OCI-LY3 (cell line): ENCODE results near the gene DLG1.

ENCODE experiments used
- H2AFZ ChIP-seq: fragments of 200-600, 300-600 bp; shearing (Covaris generic); 2 replicates; pipeline ENCODE4 v1.6.0; 2014; ENCODE audit warnings: antibody characterized with exemption, low read depth, low read length
- H3K27ac ChIP-seq: fragments of 200-600, 300-600 bp; sonication (generic); 2 replicates; pipeline ENCODE4 v1.5.1; 2014; ENCODE audit warnings: mild to moderate bottlenecking, low read length, moderate library complexity, mixed read lengths
- H3K27me3 ChIP-seq: fragments of 200-600, 300-600 bp; sonication (generic); 2 replicates; pipeline ENCODE4 v1.6.1; 2014; ENCODE audit warnings: low read depth, low read length, mixed read lengths
- H3K36me3 ChIP-seq: fragments of 200-600, 300-600 bp; sonication (generic); replicated peaks from 2 replicates; pipeline ENCODE3; 2014; ENCODE audit warnings: low read depth, low read length, mixed read lengths
- H3K4me1 ChIP-seq: fragments of 300-600, 200-600 bp; sonication (generic); 2 replicates; pipeline ENCODE4 v1.6.1; 2014; ENCODE audit warnings: low read length, mixed read lengths
- H3K4me2 ChIP-seq: fragments of 200-600, 300-600 bp; sonication (generic); 2 replicates; pipeline ENCODE4 v1.6.1; 2014; ENCODE audit warnings: low read length, mixed read lengths
- H3K4me3 ChIP-seq: fragments of 300-600, 200-600 bp; sonication (generic); 2 replicates; pipeline ENCODE4 v1.5.1; 2014; ENCODE audit warnings: antibody characterized with exemption, mild to moderate bottlenecking, low read length, moderate library complexity
- H3K79me2 ChIP-seq: fragments of 300-600, 200-600 bp; shearing (Covaris generic); 2 replicates; pipeline ENCODE4 v1.6.1; 2014; ENCODE audit warnings: mild to moderate bottlenecking, low read length, mixed read lengths
- H3K9ac ChIP-seq: fragments of 300-600, 200-600 bp; shearing (Covaris generic); 2 replicates; pipeline ENCODE4 v1.6.0; 2014; ENCODE audit warnings: mild to moderate bottlenecking, low read length, moderate library complexity
- H3K9me3 ChIP-seq: fragments of 200-600, 300-600 bp; shearing (Covaris generic); 2 replicates; pipeline ENCODE4 v1.6.1; 2014; ENCODE audit warnings: low read length, mixed read lengths; ENCODE audit not compliant: insufficient read depth
- H4K20me1 ChIP-seq: fragments of 200-600, 300-600 bp; sonication (generic); 2 replicates; pipeline ENCODE4 v1.6.1; 2016; ENCODE audit warnings: low read length, mixed read lengths; ENCODE audit not compliant: insufficient read depth
- EZH2phosphoT487 ChIP-seq: fragments of 200-600 bp; shearing (Covaris generic); IDR thresholded peaks from 2 replicates; pipeline ENCODE4 v1.6.1; 2018; ENCODE audit warnings: antibody characterized with exemption, mixed run types, low read depth
- TF ChIP-seq, protein P1 (sequence below): fragments of 200-600, 300-600 bp; sonication (generic); IDR thresholded peaks from 2 replicates; pipeline ENCODE4 v1.5.1; 2014; ENCODE audit warnings: antibody characterized with exemption, low read length, low read depth

Gene DLG1

DNA sequence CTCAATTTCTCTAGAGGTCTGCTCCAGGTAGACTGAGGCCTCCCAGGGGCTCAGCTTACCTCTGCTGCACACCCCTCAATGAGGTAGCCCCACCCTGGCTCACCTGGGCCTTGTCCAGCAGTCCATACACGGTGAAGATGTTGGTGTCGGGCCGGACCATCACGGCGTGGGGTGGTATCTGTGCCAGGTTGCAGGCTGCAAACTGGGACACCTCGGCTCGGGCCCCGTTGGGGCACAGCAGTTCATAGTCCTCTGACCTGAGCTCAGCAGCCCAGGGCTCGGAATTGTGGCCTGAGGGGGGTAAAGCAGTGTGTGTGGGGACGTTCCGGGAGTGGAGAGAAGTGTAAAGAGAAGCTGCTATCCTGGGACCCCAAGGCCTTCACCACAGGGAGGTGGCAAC, 292.0 kb downstream of the DLG1 start:
- Histone ChIP-seq H2AFZ (no peak overlapping the region), H4K20me1 (no peaks in the 10 kb centered on the region), H3K4me2 (no peak overlapping the region), H3K4me1 (peaks cover 20% of the 10 kb centered on the region), H3K79me2 (no peaks in the 10 kb centered on the region), H3K27ac (no peak overlapping the region), H3K4me3 (no peak overlapping the region), H3K9ac (no peak overlapping the region), H3K9me3 (no peaks in the 10 kb centered on the region), H3K36me3 (no peaks in the 10 kb centered on the region), H3K27me3 (no peaks in the 10 kb centered on the region)
- TF ChIP-seq EZH2phosphoT487 = no peak
- TF ChIP-seq, protein P1, sequence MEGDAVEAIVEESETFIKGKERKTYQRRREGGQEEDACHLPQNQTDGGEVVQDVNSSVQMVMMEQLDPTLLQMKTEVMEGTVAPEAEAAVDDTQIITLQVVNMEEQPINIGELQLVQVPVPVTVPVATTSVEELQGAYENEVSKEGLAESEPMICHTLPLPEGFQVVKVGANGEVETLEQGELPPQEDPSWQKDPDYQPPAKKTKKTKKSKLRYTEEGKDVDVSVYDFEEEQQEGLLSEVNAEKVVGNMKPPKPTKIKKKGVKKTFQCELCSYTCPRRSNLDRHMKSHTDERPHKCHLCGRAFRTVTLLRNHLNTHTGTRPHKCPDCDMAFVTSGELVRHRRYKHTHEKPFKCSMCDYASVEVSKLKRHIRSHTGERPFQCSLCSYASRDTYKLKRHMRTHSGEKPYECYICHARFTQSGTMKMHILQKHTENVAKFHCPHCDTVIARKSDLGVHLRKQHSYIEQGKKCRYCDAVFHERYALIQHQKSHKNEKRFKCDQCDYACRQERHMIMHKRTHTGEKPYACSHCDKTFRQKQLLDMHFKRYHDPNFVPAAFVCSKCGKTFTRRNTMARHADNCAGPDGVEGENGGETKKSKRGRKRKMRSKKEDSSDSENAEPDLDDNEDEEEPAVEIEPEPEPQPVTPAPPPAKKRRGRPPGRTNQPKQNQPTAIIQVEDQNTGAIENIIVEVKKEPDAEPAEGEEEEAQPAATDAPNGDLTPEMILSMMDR = no peak

DNA sequence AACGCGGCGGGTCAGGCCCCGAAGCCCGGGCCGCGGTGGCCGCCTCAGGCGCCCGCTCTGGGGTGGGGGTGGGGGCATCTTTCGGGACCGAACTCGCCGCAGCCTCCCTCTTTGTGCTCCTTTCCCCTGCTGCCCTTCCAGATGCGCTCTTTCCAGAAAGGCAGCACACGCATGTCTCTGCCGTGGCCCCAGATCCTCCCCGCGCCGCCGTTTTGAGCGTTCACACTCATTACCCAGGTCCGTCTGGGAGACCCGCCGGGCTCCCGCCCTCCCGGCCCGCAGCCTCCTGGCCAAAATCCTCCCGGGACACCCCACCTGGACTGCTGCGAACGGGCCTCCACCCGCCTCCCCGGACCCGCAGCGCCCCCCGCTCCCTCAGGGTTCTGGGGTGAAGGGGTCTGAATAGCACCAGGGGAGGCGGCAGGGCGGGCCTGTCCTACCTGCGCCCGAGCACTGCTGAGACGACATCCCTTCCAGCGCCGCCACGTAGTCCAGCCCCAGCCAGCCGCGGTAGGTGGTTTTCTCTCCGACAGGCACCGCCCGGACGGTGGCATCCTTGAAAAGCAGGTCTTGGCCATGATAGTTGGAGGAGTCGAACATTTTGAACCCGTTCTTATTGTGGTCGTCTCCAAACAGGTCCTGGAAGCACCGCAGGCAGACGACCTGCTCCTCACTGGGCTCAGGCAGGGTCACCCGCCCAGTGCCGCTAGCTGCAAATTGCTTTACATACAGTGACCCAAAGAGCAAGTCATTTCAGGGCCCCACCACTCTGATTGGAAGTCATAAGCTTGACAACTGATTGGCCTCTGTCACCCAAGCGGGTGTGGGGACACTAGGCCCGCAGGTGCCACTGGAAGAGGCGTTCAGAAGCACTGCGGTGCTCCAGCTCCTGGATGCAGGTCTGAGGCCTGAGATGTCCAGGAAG, 294.7 kb downstream of the DLG1 start:
- H3K27ac ChIP-seq = peak overlapping the region; percentile 64
- no peaks in the 10 kb centered on the region for H4K20me1 ChIP-seq
- H3K4me3 ChIP-seq = peak overlapping the region; percentile 82
- no peak overlapping the region; the same call in 1 of the 2 replicates for H2AFZ ChIP-seq
- H3K36me3 ChIP-seq = no peaks in the 10 kb centered on the region
- H3K9me3 ChIP-seq = no peaks in the 10 kb centered on the region
- TF ChIP-seq EZH2phosphoT487 = no peak
- TF ChIP-seq, protein P1 = no peak
- no peaks in the 10 kb centered on the region for H3K27me3 ChIP-seq
- H3K4me1 ChIP-seq = peaks cover 30% of the 10 kb centered on the region
- H3K9ac ChIP-seq = peak overlapping the region; percentile 92
- H3K79me2 ChIP-seq = no peaks in the 10 kb centered on the region
- peak overlapping the region; percentile 80 for H3K4me2 ChIP-seq

DNA sequence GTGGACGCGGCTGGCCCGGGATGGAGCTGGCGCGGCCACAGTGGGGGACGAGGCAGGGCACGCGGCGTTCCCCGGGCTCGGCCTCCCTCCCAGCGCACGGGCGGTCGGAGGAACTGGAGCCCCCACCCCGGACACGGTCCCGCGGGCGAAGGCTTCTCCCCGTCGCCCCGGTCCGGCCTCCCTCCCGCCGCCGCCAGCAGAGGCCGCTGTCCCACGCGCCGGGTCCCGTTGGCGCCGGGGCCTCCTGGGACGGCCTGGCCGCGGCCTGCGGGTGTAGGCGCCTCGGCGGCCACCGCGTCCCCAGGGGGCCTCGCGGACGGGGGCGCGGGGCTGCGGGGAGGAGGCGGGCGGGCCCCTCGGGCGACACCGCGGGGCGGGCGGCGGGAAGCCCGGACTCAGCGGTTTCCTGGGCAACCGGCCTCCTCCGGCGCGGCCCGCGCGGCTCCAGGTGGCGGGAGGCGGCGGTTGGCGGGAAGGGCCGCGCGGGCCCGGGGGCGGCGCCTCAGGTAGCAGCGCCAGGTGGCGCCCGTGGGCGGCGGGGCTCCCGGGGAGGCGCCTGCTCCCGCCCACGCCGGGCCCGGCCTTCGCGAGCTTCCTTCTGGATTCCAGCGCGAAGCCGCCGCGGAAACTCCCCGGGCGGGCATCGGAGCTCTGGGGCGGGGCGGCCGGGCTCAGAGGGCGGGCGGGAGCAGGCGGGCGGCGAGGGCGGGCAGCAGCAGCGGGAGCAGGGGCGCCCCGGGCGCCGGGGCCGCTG, 295.5 kb downstream of the DLG1 start:
- H3K4me1 ChIP-seq = peaks cover 30% of the 10 kb centered on the region
- peak overlapping the region; percentile 82 for H3K4me3 ChIP-seq
- peak overlapping the region; percentile 87 for H3K4me2 ChIP-seq
- no peaks in the 10 kb centered on the region for H3K79me2 ChIP-seq
- H2AFZ ChIP-seq = peak overlapping the region; percentile 71
- TF ChIP-seq, protein P1 = peak; percentile 53
- no peak for TF ChIP-seq EZH2phosphoT487
- peak overlapping the region; percentile 64 for H3K27ac ChIP-seq
- no peaks in the 10 kb centered on the region for H4K20me1 ChIP-seq
- H3K27me3 ChIP-seq = no peaks in the 10 kb centered on the region
- peak overlapping the region; percentile 92 for H3K9ac ChIP-seq
- no peaks in the 10 kb centered on the region for H3K9me3 ChIP-seq
- H3K36me3 ChIP-seq = no peaks in the 10 kb centered on the region
